ENCODE measurements around the gene GAREM2. TPM values are rescaled to one million over a fixed set of nuclear protein-coding genes. Genes with fewer than 3 reads are reported as not detected.

Gene GAREM2
- total RNA-seq, 1 donor from 2014 or later, result 10.4 TPM

DNA sequence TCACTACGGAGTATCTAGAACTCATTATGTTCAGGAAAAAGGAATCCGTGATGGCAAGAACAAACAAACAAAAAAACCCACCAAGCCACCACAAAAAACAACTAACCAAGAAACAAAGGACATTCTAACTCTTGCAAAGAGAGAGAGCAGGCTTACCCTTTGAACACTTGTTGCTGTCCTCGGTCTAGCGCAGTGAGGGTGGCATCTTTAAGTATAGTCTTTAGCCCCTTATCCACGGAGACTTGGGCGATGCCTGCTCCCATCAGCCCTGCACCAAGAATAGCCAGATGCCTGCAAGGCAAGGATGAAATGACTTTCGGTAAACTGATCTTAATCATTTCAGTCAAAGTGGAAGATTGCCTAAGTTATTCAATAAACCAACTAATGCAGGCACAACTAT, 31.0 kb downstream of the GAREM2 start:
- H3K27ac Mint-ChIP-seq, result no peak overlapping the region
- no peak for DNase-seq (ENCODE audit: low spot score, unreplicated experiment)
- H3K27me3 Mint-ChIP-seq, result no peaks in the 10 kb centered on the region
- no peak overlapping the region for H3K4me3 Mint-ChIP-seq (ENCODE audit: low read depth)
- H3K36me3 Mint-ChIP-seq (ENCODE audit: insufficient read depth), result peaks cover 38% of the 10 kb centered on the region
- H3K9me3 Mint-ChIP-seq (ENCODE audit: low read depth), result no peaks in the 10 kb centered on the region
- H3K4me1 Mint-ChIP-seq (ENCODE audit: low read depth), result no peaks in the 10 kb centered on the region
- TF ChIP-seq, protein P1, sequence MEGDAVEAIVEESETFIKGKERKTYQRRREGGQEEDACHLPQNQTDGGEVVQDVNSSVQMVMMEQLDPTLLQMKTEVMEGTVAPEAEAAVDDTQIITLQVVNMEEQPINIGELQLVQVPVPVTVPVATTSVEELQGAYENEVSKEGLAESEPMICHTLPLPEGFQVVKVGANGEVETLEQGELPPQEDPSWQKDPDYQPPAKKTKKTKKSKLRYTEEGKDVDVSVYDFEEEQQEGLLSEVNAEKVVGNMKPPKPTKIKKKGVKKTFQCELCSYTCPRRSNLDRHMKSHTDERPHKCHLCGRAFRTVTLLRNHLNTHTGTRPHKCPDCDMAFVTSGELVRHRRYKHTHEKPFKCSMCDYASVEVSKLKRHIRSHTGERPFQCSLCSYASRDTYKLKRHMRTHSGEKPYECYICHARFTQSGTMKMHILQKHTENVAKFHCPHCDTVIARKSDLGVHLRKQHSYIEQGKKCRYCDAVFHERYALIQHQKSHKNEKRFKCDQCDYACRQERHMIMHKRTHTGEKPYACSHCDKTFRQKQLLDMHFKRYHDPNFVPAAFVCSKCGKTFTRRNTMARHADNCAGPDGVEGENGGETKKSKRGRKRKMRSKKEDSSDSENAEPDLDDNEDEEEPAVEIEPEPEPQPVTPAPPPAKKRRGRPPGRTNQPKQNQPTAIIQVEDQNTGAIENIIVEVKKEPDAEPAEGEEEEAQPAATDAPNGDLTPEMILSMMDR (IDR thresholded peaks at IDR 0.05; ENCODE audit: unreplicated experiment), result no peak

DNA sequence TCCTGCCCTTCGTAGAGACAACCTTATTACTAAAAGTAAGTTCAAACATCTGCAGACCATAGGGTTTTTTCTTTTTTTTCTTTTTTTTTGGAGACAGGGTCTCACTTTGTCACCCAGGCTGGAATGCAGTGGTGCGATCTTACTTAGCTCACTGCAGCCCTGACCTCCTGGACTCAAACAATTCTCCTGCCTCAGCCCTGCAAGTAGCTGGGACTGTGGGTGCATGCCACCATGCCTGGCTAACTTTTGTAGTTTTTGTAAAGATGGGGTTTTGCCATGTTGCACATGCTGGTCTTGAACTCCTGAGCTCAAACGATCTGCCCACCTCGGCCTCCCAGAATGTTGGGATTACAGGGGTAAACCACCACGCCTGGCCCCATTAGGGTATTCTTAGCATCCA, 39.1 kb downstream of the GAREM2 start:
- peaks cover 4% of the 10 kb centered on the region for H3K9me3 Mint-ChIP-seq (ENCODE audit: low read depth)
- no peak overlapping the region for H3K4me3 Mint-ChIP-seq (ENCODE audit: low read depth)
- H3K27me3 Mint-ChIP-seq, result no peaks in the 10 kb centered on the region
- DNase-seq (ENCODE audit: low spot score, unreplicated experiment), result no peak
- H3K4me1 Mint-ChIP-seq (ENCODE audit: low read depth), result no peaks in the 10 kb centered on the region
- no peak overlapping the region for H3K27ac Mint-ChIP-seq
- peaks cover 27% of the 10 kb centered on the region for H3K36me3 Mint-ChIP-seq (ENCODE audit: insufficient read depth)
- TF ChIP-seq, protein P1 (IDR thresholded peaks at IDR 0.05; ENCODE audit: unreplicated experiment), result no peak

DNA sequence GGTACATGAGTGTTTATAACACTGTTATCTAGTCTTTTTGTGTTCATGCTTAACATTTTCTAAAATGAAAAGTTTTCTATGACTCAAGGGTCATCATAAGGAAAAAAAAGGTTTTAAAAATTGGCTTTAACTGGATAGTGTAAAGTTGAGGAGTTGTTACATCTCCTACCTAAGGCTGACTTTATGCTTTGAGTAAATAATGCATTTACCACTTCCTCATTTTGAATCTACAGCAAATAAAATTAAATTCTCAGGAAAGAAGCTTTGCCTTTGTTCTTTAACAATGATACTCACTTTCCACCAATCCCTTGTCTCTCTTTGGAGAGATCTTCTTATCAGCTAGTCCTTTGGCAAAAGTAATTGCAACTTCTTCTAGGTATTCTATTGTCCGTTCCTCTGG, 41.9 kb downstream of the GAREM2 start:
- Mint-ChIP-seq H3K4me3 (ENCODE audit: low read depth) (no peak overlapping the region), H3K36me3 (ENCODE audit: insufficient read depth) (peaks cover 36% of the 10 kb centered on the region), H3K27me3 (no peaks in the 10 kb centered on the region), H3K9me3 (ENCODE audit: low read depth) (peaks cover 4% of the 10 kb centered on the region), H3K4me1 (ENCODE audit: low read depth) (no peaks in the 10 kb centered on the region), H3K27ac (no peak overlapping the region)
- TF ChIP-seq, protein P1 (IDR thresholded peaks at IDR 0.05; ENCODE audit: unreplicated experiment), result no peak
- DNase-seq (ENCODE audit: low spot score, unreplicated experiment), result no peak

DNA sequence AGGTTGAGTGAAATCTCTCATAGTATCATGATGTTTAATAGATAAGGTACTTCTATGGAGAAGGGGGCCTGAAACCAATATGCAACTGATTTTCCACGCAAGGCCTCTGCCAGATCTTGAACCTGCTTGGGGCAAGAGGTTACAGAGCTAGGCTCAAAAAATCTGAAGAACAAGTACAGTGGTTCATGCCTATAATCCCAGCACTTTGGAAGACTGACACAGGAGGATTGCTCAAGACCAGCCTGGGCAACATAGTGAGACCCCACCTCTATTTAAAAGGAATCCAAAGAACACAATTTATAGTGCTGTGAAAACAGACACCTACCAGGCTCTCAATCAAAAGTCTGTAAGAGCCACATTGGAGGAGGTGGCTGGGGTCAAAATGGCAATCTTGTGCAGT, 42.9 kb downstream of the GAREM2 start:
- Mint-ChIP-seq H3K9me3 (ENCODE audit: low read depth) (peaks cover 4% of the 10 kb centered on the region), H3K27ac (no peak overlapping the region), H3K4me3 (ENCODE audit: low read depth) (no peak overlapping the region), H3K36me3 (ENCODE audit: insufficient read depth) (peaks cover 36% of the 10 kb centered on the region), H3K27me3 (no peaks in the 10 kb centered on the region), H3K4me1 (ENCODE audit: low read depth) (no peaks in the 10 kb centered on the region)
- TF ChIP-seq, protein P1 (IDR thresholded peaks at IDR 0.05; ENCODE audit: unreplicated experiment), result no peak
- DNase-seq (ENCODE audit: low spot score, unreplicated experiment), result no peak

DNA sequence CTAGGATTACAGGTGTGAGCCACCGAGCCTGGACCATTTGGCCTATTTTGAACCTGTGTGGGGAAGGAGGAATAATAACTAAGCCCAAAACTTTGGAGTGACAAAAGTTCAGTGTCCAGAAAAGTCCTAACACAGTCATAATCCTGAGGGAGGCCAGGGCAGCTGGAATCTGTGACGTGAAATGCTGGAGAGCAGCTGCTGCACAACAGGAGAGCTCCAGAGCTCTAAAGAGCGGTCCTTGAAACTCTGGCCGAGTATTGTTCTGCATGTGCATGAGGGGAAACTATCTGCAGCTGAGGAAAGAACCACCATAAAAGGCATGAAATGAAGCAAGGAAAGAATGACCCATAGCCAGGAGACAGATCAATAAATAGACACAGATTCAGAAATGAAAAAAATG, 43.7 kb downstream of the GAREM2 start:
- TF ChIP-seq, protein P1 (IDR thresholded peaks at IDR 0.05; ENCODE audit: unreplicated experiment), result no peak
- H3K4me3 Mint-ChIP-seq (ENCODE audit: low read depth), result no peak overlapping the region
- no peaks in the 10 kb centered on the region for H3K27me3 Mint-ChIP-seq
- no peak overlapping the region for H3K27ac Mint-ChIP-seq
- H3K36me3 Mint-ChIP-seq (ENCODE audit: insufficient read depth), result peaks cover 35% of the 10 kb centered on the region
- H3K4me1 Mint-ChIP-seq (ENCODE audit: low read depth), result no peaks in the 10 kb centered on the region
- peaks cover 4% of the 10 kb centered on the region for H3K9me3 Mint-ChIP-seq (ENCODE audit: low read depth)
- DNase-seq (ENCODE audit: low spot score, unreplicated experiment), result no peak
